NCI-H1092 treated with DMSO at 0.1 percent for 48 hours (cell line): ENCODE measurements around the gene UBR2.

Source experiments
- DNase-seq: peaks from one replicate; lab custom pipeline; 2025; lab: John Stamatoyannopoulos, UW

UBR2 gene

GRCh38 chr6:42563697-42564505 is at the start of gene UBR2:
UBR2 (plus strand) TSS chr6:42564029; CDS start chr6:42564320, 291 bp downstream.
- peak; percentile 98 for DNase-seq

GRCh38 chr6:42514745-42515144 is 49.1 kb upstream of the UBR2 start:
- DNase-seq, result no peak

GRCh38 chr6:42519779-42520178 is 44.0 kb upstream of the UBR2 start:
- DNase-seq, result no peak

GRCh38 chr6:42520786-42521607 is 42.8 kb upstream of the UBR2 start:
- no peak for DNase-seq

GRCh38 chr6:42522036-42522435 is 41.8 kb upstream of the UBR2 start:
- DNase-seq, result no peak

- DNase-seq, result no peak
Observed at GRCh38 chr6:42522942-42523814, 40.7 kb upstream of the UBR2 start.

- DNase-seq, result no peak
Observed at GRCh38 chr6:42525206-42525605, 38.6 kb upstream of the UBR2 start.

GRCh38 chr6:42526616-42527015 is 37.2 kb upstream of the UBR2 start:
- no peak for DNase-seq

- no peak for DNase-seq
Observed at GRCh38 chr6:42527204-42527603, 36.6 kb upstream of the UBR2 start.

GRCh38 chr6:42530296-42530695 is 33.5 kb upstream of the UBR2 start:
- DNase-seq, result no peak

- no peak for DNase-seq
Observed at GRCh38 chr6:42530751-42531150, 33.1 kb upstream of the UBR2 start.

- DNase-seq, result peak; percentile 51
Observed at GRCh38 chr6:42532038-42532669, 31.7 kb upstream of the UBR2 start.

GRCh38 chr6:42533794-42534193 is 30.0 kb upstream of the UBR2 start:
- no peak for DNase-seq

GRCh38 chr6:42537536-42537935 is 26.3 kb upstream of the UBR2 start:
- no peak for DNase-seq

GRCh38 chr6:42539135-42539534 is 24.7 kb upstream of the UBR2 start:
- no peak for DNase-seq

- DNase-seq, result no peak
Observed at GRCh38 chr6:42545226-42545773, 18.5 kb upstream of the UBR2 start.

GRCh38 chr6:42547407-42548329 is 16.2 kb upstream of the UBR2 start:
- DNase-seq, result peak; percentile 75

- no peak for DNase-seq
Observed at GRCh38 chr6:42550277-42550676, 13.6 kb upstream of the UBR2 start.

- no peak for DNase-seq
Observed at GRCh38 chr6:42551217-42551616, 12.6 kb upstream of the UBR2 start.

- no peak for DNase-seq
Observed at GRCh38 chr6:42552380-42552779, 11.4 kb upstream of the UBR2 start.
